Measurements from ENCODE around the gene KCNJ9. TPM values are rescaled to one million over a fixed set of nuclear protein-coding genes. Genes with fewer than 3 reads are reported as not detected.
"Not testable (repeated sequence)": the region's sequence is repeated elsewhere in the genome, so short reads cannot be mapped to it uniquely, and the experiment has no call there.

The KCNJ9 gene
- polyA plus RNA-seq, 4 donors = 0.11 to 0.29 (median 0.15) TPM

DNA sequence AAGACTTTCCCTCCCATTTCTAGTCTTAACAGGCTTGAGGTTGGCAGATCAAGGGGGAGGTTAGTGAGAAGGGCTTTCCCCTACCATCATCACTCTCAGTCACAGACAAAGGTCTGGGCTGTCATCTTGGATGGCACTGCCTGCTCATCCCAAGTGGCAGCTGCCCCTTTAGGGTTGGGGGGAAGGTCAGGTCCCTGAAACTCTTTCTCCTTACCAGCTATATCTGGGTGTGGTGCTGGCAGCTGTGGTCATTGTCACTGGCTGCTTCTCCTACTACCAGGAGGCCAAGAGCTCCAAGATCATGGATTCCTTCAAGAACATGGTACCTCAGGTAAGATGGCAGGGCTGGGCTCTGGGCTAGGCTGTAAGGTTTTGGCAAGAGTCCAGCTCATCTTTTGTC, 42.4 kb downstream of the KCNJ9 start:
- no peak for DNase-seq (ENCODE audit: low read depth in 4 of 4, low spot score in 3 of 4)

DNA sequence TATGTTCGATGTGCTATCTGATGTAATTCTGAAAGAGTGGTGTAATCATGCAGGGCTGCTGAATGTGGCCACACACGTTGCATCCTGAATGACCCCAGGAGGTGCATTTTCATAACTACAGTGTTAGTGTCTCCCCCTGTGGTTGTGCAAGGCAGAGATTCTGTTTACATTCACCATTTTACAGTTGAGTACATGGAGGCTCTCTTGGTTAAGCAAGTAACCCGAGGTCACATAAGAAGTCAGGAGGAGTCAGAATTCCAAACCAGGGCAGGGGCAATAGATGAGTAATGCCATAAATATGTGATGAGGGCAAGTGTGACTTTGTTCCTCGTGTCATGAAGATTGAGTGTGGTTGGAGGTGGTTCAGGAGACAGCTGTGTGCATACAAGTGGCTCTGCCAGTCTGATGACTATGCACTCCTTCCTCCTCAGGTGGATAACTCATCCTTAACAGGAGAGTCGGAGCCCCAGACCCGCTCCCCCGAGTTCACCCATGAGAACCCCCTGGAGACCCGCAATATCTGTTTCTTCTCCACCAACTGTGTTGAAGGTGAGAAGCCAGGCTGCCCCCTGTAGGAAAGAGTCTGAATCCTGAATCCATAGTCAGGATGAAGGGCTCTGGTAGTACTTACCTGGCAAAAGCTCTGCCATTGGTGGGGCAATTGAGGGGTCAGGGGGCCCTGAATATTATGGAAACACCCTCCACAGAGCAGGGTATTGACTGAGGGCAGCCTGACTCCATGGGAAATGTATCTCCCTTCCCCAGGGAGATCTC, 43.6 kb downstream of the KCNJ9 start:
- DNase-seq (ENCODE audit: low read depth in 4 of 4, low spot score in 3 of 4) = no peak

DNA sequence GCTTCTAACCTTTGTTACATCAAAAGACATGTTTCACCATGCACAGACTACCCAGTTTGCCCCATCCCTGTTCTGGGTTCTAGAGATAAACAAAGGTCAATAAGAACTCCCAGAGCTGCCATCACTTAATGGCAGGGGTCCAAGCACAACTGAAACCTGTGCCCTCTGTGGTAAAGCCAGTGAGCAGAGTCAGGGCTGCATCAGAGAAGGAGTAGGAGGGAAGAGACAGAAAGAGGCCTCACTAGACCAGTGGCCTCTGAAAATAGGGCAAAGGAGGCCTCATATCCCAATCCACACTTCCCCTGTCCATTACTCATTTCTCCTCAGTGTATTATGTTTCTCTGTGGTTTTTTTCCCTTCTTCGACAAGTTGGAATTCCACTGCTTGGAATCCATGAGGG, 44.4 kb downstream of the KCNJ9 start:
- DNase-seq (ENCODE audit: low read depth in 4 of 4, low spot score in 3 of 4) = no peak

DNA sequence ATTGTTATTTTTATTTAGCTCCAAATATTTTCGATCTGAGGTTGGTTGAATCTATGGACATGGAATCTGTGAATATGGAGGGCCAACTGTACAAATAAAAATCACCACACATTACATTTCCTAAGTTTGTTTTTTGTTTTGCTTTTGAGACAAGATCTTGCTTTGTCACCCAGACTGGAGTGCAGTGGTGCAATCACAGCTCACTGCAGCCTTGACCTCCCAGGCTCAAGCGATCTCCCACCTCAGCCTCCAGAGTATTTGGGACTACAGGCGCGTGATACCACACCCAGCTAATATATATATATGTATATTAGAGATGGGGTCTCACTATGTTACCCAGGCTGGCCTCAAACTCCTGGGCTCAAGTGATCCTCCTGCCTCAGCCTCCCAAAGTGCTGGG, 45.0 kb downstream of the KCNJ9 start:
- DNase-seq (ENCODE audit: low read depth in 4 of 4, low spot score in 3 of 4) = not testable (repeated sequence)

DNA sequence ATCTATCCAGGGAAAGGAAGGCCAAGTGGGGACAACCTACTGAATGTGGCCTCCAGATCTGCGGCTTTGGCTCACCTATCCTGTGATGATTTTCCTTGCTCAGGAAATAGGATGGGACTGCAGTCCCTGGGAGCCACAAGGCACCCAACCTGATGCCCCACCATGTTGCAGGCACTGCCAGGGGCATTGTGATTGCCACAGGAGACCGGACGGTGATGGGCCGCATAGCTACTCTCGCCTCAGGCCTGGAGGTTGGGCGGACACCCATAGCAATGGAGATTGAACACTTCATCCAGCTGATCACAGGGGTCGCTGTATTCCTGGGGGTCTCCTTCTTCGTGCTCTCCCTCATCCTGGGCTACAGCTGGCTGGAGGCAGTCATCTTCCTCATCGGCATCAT, 46.0 kb downstream of the KCNJ9 start:
- DNase-seq (ENCODE audit: low read depth in 4 of 4, low spot score in 3 of 4) = no peak

DNA sequence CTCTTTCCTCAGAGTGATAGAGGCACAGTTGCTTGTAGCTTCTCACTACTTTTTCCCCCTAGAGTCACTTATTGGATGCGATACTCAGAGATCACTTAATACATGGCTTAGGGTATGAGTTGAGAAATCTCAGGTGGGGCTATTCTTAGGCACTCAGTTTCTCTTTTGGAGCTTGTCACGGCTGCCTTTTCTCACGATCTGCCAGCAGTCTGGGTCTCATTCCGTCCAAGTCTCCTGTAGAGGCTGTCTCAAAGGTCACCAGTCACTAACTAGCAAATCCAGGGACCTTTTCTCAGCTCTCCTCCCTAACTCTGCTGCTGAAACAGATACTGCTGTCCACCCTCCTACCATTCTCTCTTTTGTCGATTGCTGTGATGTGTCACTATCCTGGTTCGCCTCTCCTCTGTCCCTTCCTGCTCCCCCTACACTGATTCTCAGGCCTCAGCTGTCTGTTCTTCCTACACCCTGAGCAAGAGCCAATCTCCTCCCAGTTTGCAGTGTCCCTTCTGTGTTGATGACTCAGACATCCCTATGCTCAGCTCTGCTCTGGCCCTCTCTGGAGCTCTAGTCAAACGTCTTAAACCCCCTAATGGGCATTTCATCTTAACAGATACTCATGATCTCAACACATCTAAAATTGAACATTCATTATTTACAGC, 46.7 kb downstream of the KCNJ9 start:
- DNase-seq (ENCODE audit: low read depth in 4 of 4, low spot score in 3 of 4) = no peak

DNA sequence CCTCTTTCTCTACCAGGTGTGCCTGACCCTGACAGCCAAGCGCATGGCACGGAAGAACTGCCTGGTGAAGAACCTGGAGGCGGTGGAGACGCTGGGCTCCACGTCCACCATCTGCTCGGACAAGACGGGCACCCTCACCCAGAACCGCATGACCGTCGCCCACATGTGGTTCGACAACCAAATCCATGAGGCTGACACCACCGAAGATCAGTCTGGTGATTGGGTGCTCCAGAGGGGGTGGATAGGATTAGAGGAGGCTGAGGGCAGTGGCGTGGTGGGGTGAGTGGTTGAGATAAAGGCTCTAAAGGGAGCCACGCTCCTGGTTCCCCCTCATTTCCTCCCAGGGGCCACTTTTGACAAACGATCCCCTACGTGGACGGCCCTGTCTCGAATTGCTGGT, 47.3 kb downstream of the KCNJ9 start:
- no peak for DNase-seq (ENCODE audit: low read depth in 4 of 4, low spot score in 3 of 4)

DNA sequence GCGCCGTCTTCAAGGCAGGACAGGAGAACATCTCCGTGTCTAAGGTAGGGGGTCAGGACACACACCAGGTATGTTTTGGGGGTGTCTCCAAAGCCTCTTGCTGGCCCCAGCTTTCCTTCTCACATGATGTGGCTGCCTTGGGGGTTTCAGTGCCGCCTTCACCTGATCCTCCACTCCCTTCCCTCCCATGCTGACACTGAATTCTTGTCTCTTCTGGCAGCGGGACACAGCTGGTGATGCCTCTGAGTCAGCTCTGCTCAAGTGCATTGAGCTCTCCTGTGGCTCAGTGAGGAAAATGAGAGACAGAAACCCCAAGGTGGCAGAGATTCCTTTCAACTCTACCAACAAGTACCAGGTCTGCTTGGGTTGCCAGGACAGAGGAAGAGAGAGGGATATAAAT, 47.7 kb downstream of the KCNJ9 start:
- no peak for DNase-seq (ENCODE audit: low read depth in 4 of 4, low spot score in 3 of 4)

DNA sequence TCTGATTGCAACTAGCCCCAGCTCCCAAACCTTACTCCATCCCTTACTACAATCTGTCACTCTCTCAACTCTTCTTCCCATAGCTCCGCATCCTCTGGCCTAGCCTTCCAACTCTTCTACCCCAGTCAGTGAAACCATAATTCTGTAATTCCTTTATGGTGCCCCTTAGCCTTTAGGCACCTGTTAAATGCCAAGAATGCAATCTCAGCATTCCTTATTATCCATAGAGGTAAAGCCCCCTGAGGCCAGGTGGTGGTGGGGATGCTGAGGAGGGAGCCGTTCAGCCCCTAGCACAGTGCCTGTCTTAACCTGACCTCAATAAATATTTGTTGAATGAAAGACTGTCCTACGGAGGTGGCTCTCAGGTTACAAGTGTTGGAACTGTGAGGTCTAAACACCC, 48.2 kb downstream of the KCNJ9 start:
- DNase-seq (ENCODE audit: low read depth in 4 of 4, low spot score in 3 of 4) = no peak

DNA sequence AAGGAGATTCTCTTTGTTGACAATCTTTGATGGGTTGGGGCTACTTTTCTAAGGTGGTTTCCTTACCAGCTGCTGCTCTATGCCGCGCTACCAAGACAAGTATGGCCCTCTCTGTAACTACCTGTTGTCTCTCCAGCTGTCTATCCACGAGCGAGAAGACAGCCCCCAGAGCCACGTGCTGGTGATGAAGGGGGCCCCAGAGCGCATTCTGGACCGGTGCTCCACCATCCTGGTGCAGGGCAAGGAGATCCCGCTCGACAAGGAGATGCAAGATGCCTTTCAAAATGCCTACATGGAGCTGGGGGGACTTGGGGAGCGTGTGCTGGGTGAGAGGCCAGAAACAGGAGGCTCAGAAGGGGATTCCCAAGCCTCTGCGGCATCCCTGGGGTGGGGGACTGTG, 48.6 kb downstream of the KCNJ9 start:
- DNase-seq (ENCODE audit: low read depth in 4 of 4, low spot score in 3 of 4) = no peak

DNA sequence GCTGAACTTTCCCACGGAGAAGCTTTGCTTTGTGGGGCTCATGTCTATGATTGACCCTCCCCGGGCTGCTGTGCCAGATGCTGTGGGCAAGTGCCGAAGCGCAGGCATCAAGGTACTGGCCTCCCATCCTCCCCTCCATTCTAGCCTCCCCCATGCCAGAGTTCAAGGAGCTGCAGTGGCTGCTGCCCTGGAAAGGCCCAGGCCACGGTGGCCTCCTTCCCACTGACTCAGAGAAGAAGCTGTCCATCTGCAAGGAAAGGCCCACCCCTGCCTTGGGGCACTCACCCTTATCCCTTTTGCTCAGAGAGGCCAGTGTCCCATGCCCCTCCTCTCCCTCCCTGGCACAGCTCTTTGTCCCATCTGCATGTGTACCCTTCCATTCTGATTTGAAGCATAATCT, 49.1 kb downstream of the KCNJ9 start:
- DNase-seq (ENCODE audit: low read depth in 4 of 4, low spot score in 3 of 4) = no peak

DNA sequence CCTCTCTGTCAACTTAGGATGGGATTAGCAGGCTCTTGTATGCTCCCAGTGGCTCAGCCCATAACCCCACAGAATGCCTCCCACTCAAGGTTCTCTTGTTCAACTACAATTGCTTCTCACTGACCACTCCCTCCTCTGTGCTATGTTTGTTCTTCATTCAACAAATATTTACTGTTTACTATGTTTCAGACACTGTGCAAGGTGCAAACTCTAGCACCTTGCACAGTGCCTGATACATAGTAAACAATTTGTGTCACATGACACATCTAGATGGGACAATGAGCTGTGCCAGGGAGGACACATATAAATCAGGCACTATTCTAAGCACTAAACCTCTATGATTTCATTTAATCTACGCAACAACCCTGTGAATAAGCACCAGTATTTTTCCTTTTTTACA, 49.6 kb downstream of the KCNJ9 start:
- no peak for DNase-seq (ENCODE audit: low read depth in 4 of 4, low spot score in 3 of 4)

DNA sequence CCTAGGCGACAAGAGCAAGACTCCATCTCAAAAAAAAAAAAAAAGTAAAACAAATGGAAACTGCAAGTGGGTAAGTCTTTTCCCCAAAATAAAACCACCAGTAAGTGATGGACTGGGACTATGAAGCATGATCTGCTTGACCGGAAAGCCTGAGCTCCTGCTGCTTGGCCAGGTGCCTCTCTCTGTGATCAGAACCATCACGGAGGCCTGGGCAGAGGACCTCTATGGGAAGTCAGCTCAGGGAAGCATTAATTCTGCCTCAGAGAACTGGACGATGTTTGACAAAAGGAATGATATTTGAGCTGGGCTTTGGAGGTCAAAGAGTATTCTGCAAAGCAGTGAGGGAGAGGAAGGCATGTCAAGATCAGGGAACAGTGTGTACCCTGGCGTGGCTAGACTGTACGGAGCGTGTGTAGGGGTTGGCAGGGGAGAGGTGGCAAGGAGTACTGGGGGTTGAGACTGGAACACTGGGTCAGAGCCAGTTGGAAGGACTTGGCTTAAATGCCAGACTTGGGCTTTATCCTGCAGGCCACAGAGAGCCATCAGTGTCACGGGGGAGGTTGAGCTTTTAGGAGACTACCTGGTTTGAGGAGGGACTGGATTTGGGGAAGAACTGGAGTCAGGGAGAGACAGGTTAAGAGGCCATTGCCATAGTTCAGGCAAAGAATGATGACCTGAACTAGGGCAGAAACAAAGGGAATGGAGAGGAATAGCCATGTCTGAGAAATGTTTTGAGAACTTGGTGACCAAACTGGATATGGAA, 50.6 kb downstream of the KCNJ9 start:
- DNase-seq (ENCODE audit: low read depth in 4 of 4, low spot score in 3 of 4) = no peak

DNA sequence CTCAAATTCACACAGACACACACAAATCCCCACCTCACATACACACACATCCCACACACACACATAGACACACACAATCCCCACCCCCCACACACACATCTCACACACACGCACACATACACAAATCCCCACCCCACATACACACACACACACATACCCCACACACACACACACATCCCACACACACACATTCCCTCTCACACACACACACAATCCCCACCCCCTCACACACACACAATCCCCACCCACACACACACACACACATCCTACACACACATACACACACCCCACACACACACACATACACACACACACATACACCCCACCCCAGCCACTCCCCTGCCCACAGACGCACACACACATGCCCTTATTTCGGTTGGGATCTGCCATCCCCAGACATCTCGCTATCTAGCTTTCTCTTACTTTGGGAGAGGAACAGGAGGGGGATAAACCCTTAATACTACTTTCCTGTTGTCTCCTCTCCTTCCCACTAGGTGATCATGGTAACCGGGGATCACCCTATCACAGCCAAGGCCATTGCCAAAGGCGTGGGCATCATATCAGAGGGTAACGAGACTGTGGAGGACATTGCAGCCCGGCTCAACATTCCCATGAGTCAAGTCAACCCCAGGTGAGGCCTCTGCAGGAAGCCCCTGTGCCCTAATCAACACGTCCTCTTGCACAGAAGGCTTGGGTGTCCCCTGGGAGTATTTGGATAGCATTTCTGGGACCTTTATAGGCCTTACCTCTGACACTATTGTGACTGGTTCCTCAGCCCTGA, 52.8 kb downstream of the KCNJ9 start:
- no peak for DNase-seq (ENCODE audit: low read depth in 4 of 4, low spot score in 3 of 4)

DNA sequence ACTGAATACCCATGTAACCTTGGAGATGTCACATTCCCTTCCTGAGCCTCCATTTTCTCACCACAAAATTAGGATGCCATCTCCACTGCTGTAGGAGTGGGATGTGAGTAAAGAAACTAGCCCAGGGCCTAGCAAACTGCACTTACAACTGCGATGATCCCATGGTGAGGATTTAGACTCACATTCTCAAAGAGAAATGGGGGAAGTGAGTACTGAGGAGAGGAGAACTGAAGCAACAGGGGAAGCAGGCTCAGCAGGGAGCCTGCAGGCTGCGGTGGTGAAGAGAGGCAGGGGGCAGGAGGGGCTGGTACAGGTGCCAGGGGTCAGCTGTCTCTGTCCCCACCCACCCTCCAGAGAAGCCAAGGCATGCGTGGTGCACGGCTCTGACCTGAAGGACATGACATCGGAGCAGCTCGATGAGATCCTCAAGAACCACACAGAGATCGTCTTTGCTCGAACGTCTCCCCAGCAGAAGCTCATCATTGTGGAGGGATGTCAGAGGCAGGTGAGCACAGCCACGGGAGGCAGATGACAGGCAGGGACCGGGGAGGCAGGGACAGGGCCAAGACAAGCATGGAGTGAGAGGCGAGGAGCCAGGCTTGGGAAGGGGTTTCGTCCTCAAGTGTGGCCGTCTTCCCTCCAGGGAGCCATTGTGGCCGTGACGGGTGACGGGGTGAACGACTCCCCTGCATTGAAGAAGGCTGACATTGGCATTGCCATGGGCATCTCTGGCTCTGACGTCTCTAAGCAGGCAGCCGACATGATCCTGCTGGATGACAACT, 53.6 kb downstream of the KCNJ9 start:
- no peak for DNase-seq (ENCODE audit: low read depth in 4 of 4, low spot score in 3 of 4)

DNA sequence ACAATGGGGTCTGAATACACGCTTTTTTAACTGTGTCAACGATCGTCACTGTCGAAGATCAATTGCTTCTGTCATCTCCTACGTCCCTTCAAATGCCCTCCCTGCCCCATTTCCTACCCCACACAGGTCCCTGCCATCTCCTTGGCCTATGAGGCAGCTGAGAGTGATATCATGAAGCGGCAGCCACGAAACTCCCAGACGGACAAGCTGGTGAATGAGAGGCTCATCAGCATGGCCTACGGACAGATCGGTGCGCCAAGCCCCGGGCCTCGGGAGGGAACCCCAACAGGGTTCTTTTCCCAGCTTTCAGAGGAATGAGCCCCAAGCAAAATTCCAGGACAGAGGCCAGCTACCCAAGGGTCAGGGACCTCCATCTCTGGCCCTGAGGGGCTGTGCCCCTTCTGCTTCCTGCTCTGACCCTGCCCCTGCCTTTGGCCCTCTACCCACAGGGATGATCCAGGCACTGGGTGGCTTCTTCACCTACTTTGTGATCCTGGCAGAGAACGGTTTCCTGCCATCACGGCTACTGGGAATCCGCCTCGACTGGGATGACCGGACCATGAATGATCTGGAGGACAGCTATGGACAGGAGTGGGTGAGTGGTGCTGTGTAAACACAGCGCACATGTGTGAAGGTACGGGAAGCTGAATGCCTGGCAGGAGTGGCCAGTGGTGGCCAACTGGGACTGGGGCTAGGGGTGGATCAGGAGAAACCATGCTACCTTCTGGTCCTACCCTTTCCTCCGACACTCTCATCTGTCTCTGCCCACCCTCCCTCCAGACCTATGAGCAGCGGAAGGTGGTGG, 55.0 kb downstream of the KCNJ9 start:
- no peak for DNase-seq (ENCODE audit: low read depth in 4 of 4, low spot score in 3 of 4)

DNA sequence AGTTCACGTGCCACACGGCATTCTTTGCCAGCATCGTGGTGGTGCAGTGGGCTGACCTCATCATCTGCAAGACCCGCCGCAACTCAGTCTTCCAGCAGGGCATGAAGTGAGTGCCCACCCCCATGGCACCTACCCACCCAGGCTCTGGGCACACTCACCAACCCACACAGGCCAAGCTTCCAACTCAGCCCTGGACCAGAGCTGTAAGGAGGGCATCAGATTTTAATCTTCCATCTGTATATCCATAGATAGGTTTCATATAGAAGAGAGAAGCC, 55.5 kb downstream of the KCNJ9 start:
- no peak for DNase-seq (ENCODE audit: low read depth in 4 of 4, low spot score in 3 of 4)

DNA sequence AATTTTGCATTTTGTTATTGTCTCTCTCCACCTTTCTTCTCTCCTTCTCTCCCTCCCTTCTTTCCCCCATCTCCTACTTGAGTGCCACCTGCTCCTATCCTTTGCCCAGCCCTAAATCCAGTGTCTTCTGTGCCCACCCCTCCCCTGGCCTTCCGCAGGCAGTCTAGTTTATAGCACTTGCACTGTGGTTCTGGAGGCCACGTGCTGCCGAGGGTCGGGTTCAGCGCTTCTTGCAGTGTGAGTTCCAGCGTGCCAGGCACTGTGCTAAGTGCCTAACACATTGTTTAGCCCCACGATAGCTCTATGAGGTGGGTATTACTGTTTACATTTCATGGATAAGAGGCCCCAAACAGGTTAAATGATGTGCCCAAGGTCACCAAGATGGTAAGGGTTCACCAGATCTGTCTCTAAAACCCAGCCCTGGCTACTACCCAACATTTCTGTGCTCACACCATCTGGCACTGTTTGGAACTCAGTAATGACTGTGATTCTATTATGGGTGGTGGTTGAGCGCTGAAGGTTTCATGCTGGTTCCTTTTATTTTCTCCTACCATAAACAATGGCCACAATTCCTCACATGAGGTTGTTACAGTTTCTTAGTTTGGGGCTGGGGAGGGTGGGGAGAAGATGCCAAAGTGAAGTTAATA, 56.0 kb downstream of the KCNJ9 start:
- DNase-seq (ENCODE audit: low read depth in 4 of 4, low spot score in 3 of 4) = no peak

DNA sequence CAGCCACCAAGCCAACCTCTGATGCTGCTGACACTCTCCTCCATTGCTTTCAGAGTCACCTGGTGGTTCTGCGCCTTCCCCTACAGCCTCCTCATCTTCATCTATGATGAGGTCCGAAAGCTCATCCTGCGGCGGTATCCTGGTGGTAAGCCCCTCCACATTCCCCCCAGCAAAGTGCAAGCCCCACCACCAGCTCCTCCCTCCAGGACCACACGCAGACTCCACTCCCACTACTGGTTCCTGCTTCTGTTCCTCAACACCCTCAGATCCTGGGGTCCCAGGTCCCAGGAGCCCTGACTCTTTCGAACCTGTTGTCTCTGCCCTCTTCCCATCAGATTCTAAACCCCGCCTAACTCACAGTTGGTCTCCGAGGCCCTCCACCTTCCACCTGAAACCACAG, 58.5 kb downstream of the KCNJ9 start:
- DNase-seq (ENCODE audit: low read depth in 4 of 4, low spot score in 3 of 4) = no peak
